Measurements from ENCODE around the gene PAPOLB. TPM values are rescaled to one million over a fixed set of nuclear protein-coding genes. Genes with fewer than 3 reads are reported as not detected.
A peak's percentile ranks its signal among the peaks of the same experiment; 100 is the strongest.

Gene PAPOLB
- total RNA-seq, 1 experiment from 2014 or later = 0.13 TPM

DNA sequence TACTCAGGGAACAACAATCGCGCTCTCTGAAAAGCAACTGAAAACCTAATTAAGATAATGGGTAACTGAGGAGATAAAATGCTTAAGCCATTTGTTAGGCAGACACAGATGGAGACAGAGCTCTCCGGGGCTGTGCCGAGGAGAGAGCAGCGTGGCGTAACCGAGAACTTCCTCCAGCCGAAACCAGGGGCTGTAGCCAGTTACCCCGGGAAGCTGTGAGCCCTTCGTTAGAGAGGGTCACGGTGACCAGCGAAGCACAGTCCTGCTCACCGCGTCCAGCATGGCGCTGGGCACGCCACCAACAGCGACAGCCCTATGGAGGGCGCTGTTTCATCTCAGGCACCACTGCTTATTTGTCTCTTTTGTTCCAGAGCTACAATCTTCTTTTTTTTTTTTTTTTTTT lies 16.1 kb downstream of the PAPOLB start:
- Histone ChIP-seq H3K4me2 (ENCODE audit: insufficient read depth, insufficient read length, low read length) (no peak overlapping the region), H3K4ac (ENCODE audit: low read depth, low read length) (no peak overlapping the region), H3K14ac (ENCODE audit: insufficient read depth, low read length) (no peak overlapping the region), H2AK5ac (ENCODE audit: insufficient read length, low read length) (no peak overlapping the region), H3K4me1 (ENCODE audit: insufficient read depth, low read length) (no peaks in the 10 kb centered on the region), H2BK5ac (ENCODE audit: insufficient read length, low read length) (no peak overlapping the region), H3K79me1 (ENCODE audit: insufficient read depth, low read depth, low read length, poor library complexity, severe bottlenecking) (no peaks in the 10 kb centered on the region), H3K9ac (ENCODE audit: extremely low read depth, insufficient read length, low read length) (no peak overlapping the region), H2AFZ (ENCODE audit: low read length) (no peak overlapping the region), H4K8ac (replicated peaks; ENCODE audit: insufficient read length, low read depth, low read length) (no peak overlapping the region), H3K79me2 (ENCODE audit: insufficient read depth, low read length) (no peaks in the 10 kb centered on the region), H3T11ph (ENCODE audit: low read length) (no peak overlapping the region), H3K23ac (ENCODE audit: insufficient read length, low read depth, low read length) (no peak overlapping the region), H3K27me3 (ENCODE audit: insufficient read depth, low read length) (no peaks in the 10 kb centered on the region), H4K91ac (ENCODE audit: insufficient read length, low read depth, low read length) (no peak overlapping the region), H2BK12ac (ENCODE audit: insufficient read length, low read depth, low read length) (no peak overlapping the region), H3K9me3 (ENCODE audit: control insufficient read depth, low read depth, low read length) (no peaks in the 10 kb centered on the region), H2BK120ac (ENCODE audit: low read depth, low read length, poor library complexity, severe bottlenecking) (no peak overlapping the region), H2BK20ac (ENCODE audit: low read depth, low read length, poor library complexity, severe bottlenecking) (no peak overlapping the region), H3K27ac (ENCODE audit: insufficient read length, low read depth, low read length) (no peak overlapping the region), H2BK15ac (ENCODE audit: low read depth, low read length) (no peak overlapping the region), H4K20me1 (ENCODE audit: control insufficient read depth, insufficient read depth, insufficient read length) (no peaks in the 10 kb centered on the region), H3K23me2 (ENCODE audit: insufficient read length, low read depth, low read length, poor library complexity, severe bottlenecking) (no peaks in the 10 kb centered on the region), H3K56ac (ENCODE audit: insufficient read length, low read depth, low read length) (no peak overlapping the region), H3K18ac (ENCODE audit: insufficient read length, low read depth, low read length) (peak overlapping the region; percentile 21), H4K5ac (ENCODE audit: insufficient read length, low read depth, low read length) (no peak overlapping the region)
- H3K9me3 Mint-ChIP-seq = no peaks in the 10 kb centered on the region
- TF ChIP-seq, protein P1, sequence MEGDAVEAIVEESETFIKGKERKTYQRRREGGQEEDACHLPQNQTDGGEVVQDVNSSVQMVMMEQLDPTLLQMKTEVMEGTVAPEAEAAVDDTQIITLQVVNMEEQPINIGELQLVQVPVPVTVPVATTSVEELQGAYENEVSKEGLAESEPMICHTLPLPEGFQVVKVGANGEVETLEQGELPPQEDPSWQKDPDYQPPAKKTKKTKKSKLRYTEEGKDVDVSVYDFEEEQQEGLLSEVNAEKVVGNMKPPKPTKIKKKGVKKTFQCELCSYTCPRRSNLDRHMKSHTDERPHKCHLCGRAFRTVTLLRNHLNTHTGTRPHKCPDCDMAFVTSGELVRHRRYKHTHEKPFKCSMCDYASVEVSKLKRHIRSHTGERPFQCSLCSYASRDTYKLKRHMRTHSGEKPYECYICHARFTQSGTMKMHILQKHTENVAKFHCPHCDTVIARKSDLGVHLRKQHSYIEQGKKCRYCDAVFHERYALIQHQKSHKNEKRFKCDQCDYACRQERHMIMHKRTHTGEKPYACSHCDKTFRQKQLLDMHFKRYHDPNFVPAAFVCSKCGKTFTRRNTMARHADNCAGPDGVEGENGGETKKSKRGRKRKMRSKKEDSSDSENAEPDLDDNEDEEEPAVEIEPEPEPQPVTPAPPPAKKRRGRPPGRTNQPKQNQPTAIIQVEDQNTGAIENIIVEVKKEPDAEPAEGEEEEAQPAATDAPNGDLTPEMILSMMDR (conservative IDR thresholded peaks at IDR 0.05) = peak; percentile 81
- no peaks in the 10 kb centered on the region for H3K36me3 Mint-ChIP-seq (ENCODE audit: insufficient read depth in 1 of 3, low read depth in 3 of 3)
- no CpG with 5 or more reads among the region's 18 CpGs for WGBS (ENCODE audit: extremely low coverage, insufficient read length, low lambda C conversion rate)
- H3K27me3 Mint-ChIP-seq (ENCODE audit: low read depth) = peaks cover 2% of the 10 kb centered on the region
- peak; percentile 83 for DNase-seq
- no peak overlapping the region for H3K4me3 Mint-ChIP-seq
- H3K4me1 Mint-ChIP-seq = peaks cover 3 to 5% of the 10 kb centered on the region in 2 experiments; a peak in 3 of 4 replicates
- no peak overlapping the region; a peak in 1 of 7 replicates for H3K27ac Mint-ChIP-seq

Measured in H9 (cell line).